GM12878 (cell line): ENCODE measurements around the gene NAALAD2. TPM values are rescaled to one million over a fixed set of nuclear protein-coding genes. Genes with fewer than 3 reads are reported as not detected.

Experiments
- ATAC-seq: fragments of 200-7000 bp; cut with Tn5 transposase; 3 replicates; pipeline ENCODE4 v1.9.1; 2020; ENCODE audit warnings: mild to moderate bottlenecking, moderate library complexity
- BruUV-seq: library from RNA; stranded (reverse); fragments of 400-500 nt; replicated peaks from 2 replicates; lab custom pipeline; 2021; lab: Mats Ljungman, UMichigan
- CTCF ChIA-PET: fragments of 300-600 bp; sonication (Branson Sonifier 250); formaldehyde crosslinking; extraction: SDS; loops from one replicate; lab custom pipeline; 2021; ENCODE audit warnings: inconsistent platforms; lab: Yijun Ruan, JAX
- POLR2A ChIA-PET: fragments of 350-600 bp; formaldehyde crosslinking; extraction: SDS; loops from one replicate; lab custom pipeline; 2021; ENCODE audit warnings: inconsistent platforms; lab: Charles Lee
- RAD21 ChIA-PET: fragments of 300-600 bp; sonication (Branson Sonifier 250); formaldehyde crosslinking; loops from one replicate; lab custom pipeline; 2023; ENCODE audit warnings: antibody characterized with exemption; ENCODE audit not compliant: unreplicated experiment; lab: Charles Lee
- SMC1A ChIA-PET: fragments of 300-600 bp; sonication (Branson Sonifier 250); formaldehyde crosslinking; loops from one replicate; lab custom pipeline; 2023; ENCODE audit not compliant: unreplicated experiment, uncharacterized antibody; lab: Charles Lee
- DNase-seq: peaks from one replicate; pipeline ENCODE4 v3.0.0-alpha.2; 2011; ENCODE audit warnings: low read depth, low spot score
- FAIRE-seq: peaks from 3 replicates; lab custom pipeline; 2011; peaks lifted over from hg19 to GRCh38; lab: Jason Lieb, UNC
- H2AFZ ChIP-seq: 2 replicates; pipeline ENCODE4 v1.6.0; 2011; ENCODE audit warnings: low read depth, low read length, control low read depth; ENCODE audit not compliant: control insufficient read depth
- H3K27ac ChIP-seq: 2 replicates; pipeline ENCODE4 v1.5.1; 2011; ENCODE audit warnings: control low read depth; ENCODE audit not compliant: control insufficient read depth, insufficient read depth
- H3K27me3 ChIP-seq, 2 experiments: replicated peaks in 1 of 2; 2 replicates each; pipeline versions ENCODE4 v1.6.0 to v1.6.1; 2011; ENCODE audit warnings: low read length in 1 of 2; ENCODE audit not compliant: control insufficient read depth in 2 of 2, insufficient read depth in 2 of 2
- H3K36me3 ChIP-seq, 2 experiments: 2 replicates each; pipeline ENCODE4 v1.5.1; 2011; ENCODE audit warnings: low read length in 1 of 2; ENCODE audit not compliant: control insufficient read depth in 2 of 2, insufficient read depth in 2 of 2
- H3K4me1 ChIP-seq: 2 replicates; pipeline ENCODE4 v1.6.1; 2011; ENCODE audit warnings: mild to moderate bottlenecking, low read length, moderate library complexity, mixed read lengths; ENCODE audit not compliant: control insufficient read depth, insufficient read depth
- H3K4me2 ChIP-seq: 2 replicates; pipeline ENCODE4 v1.6.0; 2011; ENCODE audit warnings: control low read depth; ENCODE audit not compliant: control insufficient read depth, insufficient read depth
- H3K4me3 ChIP-seq: fragments of 200-600 bp; sonication (generic); 2 replicates; pipeline ENCODE4 v1.5.1; 2016
- H3K79me2 ChIP-seq: 2 replicates; pipeline ENCODE4 v1.6.0; 2011; ENCODE audit warnings: low read length; ENCODE audit not compliant: control insufficient read depth, insufficient read depth
- H3K9ac ChIP-seq: 2 replicates; pipeline ENCODE4 v1.8.0; 2011; ENCODE audit warnings: low read length, control low read depth, mixed read lengths; ENCODE audit not compliant: control insufficient read depth, insufficient read depth
- H3K9me3 ChIP-seq: replicated peaks from 3 replicates; pipeline ENCODE4 v1.5.1; 2011; ENCODE audit warnings: mild to moderate bottlenecking, low read length; ENCODE audit not compliant: control insufficient read depth, insufficient read depth
- H4K20me1 ChIP-seq: 2 replicates; pipeline ENCODE4 v1.6.0; 2011; ENCODE audit not compliant: control insufficient read depth, insufficient read depth
- BRCA1 ChIP-seq: IDR thresholded peaks from 2 replicates; pipeline ENCODE4 v1.6.1; 2011; ENCODE audit warnings: low read depth, low read length, improper control_type of control experiment
- DPF2 ChIP-seq: fragments of 450-650 bp; IDR thresholded peaks from 2 replicates; pipeline ENCODE4 v1.6.1; 2017; ENCODE audit warnings: mild to moderate bottlenecking
- EZH2 ChIP-seq: IDR thresholded peaks from 2 replicates; pipeline ENCODE4 v1.6.1; 2012; ENCODE audit warnings: low read depth, mild to moderate bottlenecking, control low read depth, inconsistent platforms, low read length, borderline replicate concordance; ENCODE audit not compliant: control insufficient read depth
- GABPA ChIP-seq: IDR thresholded peaks from 2 replicates; pipeline ENCODE4 v1.6.1; 2014; ENCODE audit warnings: antibody characterized with exemption, low read depth, mild to moderate bottlenecking, inconsistent platforms
- IRF3 ChIP-seq: fragments of 450-650 bp; IDR thresholded peaks from 2 replicates; pipeline ENCODE4 v1.6.1; 2014; ENCODE audit warnings: mild to moderate bottlenecking
- MAX ChIP-seq: IDR thresholded peaks from 2 replicates; pipeline ENCODE4 v1.6.1; 2012; ENCODE audit warnings: low read depth, low read length, improper control_type of control experiment
- SMAD1 ChIP-seq: fragments of 450-650 bp; IDR thresholded peaks from 2 replicates; pipeline ENCODE4 v1.6.1; 2018; ENCODE audit warnings: mild to moderate bottlenecking, low read depth; ENCODE audit not compliant: partially characterized antibody
- ZNF592 ChIP-seq: fragments of 450-650 bp; IDR thresholded peaks from 2 replicates; pipeline ENCODE4 v1.6.1; 2017; ENCODE audit warnings: mild to moderate bottlenecking, moderate library complexity
- WGBS: methylation state at CpG from one replicate; pipeline ENCODE4 v1.1.6; 2016; ENCODE audit warnings: low lambda C conversion rate; ENCODE audit not compliant: insufficient replicate concordance, insufficient coverage; ENCODE audit errors: missing lambda C conversion rate; 5-methylcytosine and 5-hydroxymethylcytosine counted together
- in situ Hi-C: fragments of 300-500 bp; cut with MboI; formaldehyde crosslinking; loops from 9 replicates; pipeline ENCODE4 v1.14.3; 2018; ENCODE audit warnings: mixed read lengths
- intact Hi-C: fragments of 100-400 bp; cut with micrococcal nuclease; formaldehyde crosslinking; loops from one replicate; pipeline ENCODE4 v1.14.2; 2022; ENCODE audit not compliant: unreplicated experiment
- polyA plus RNA-seq, 11 experiments: library from polyadenylated mRNA; depleted of rRNA in 4 of 11; unstranded in 6 of 11; stranded (reverse) in 5 of 11; fragments of >200 nt; fragmentation: Nextera tagmentation in 4 of 11; fragmentation: Illumina TruSeq in 1 of 11; extraction: Ambion mirVana in 4 of 11; extraction: Trizol in 1 of 11; gene quantifications; 1 replicate in 1 of 11; 2 replicates in 10 of 11; pipeline versions ENCODE4 v1.2.1 to v1.2.3, GENCODE V29; 2011 to 2016; ENCODE audit warnings: inconsistent platforms in 2 of 11, missing spikeins in 2 of 11, low read depth in 1 of 11
- total RNA-seq, 4 experiments: library from RNA; depleted of rRNA in 3 of 4; stranded (reverse); fragments of >200 nt in 3 of 4; fragmentation: Illumina TruSeq in 1 of 4; extraction: Trizol in 1 of 4; gene quantifications; 2 replicates each; pipeline versions ENCODE4 v1.2.1 to v1.2.3, GENCODE V29; 2013 to 2021

The NAALAD2 gene
- total and polyA plus RNA-seq, 10 of the 15 experiments (the other 5 are each of a cell fraction or from before 2014, with no cell fraction given): 0.05 to 0.24 (median 0.11) TPM; not detected in 5

GRCh38 chr11:90202342-90202741 lies 67.9 kb downstream of the NAALAD2 start:
- no peaks in the 10 kb centered on the region for H3K27me3 ChIP-seq
- H3K36me3 ChIP-seq: peaks cover 0 to 8% of the 10 kb centered on the region in 2 experiments; a peak in 2 of 4 replicates
- no peaks in the 10 kb centered on the region for H4K20me1 ChIP-seq
- H3K4me1 ChIP-seq: no peaks in the 10 kb centered on the region
- no peak overlapping the region for H3K4me3 ChIP-seq
- BruUV-seq: no TSS peak
- H3K9me3 ChIP-seq: no peaks in the 10 kb centered on the region
- no peak overlapping the region for H3K4me2 ChIP-seq
- H3K79me2 ChIP-seq: no peaks in the 10 kb centered on the region
- in situ Hi-C loops: no loop called here
- no peak overlapping the region for H3K9ac ChIP-seq
- ATAC-seq (no peak), DNase-seq (no peak), FAIRE-seq (no peak)
- TF ChIP-seq GABPA (no peak), EZH2 (no peak), BRCA1 (no peak), ZNF592 (no peak), SMAD1 (no peak), IRF3 (no peak), DPF2 (no peak), MAX (no peak)
- 76% methylated on average over 3 of the region's 3 CpGs for WGBS
- RAD21 ChIA-PET: no interaction called here
- H2AFZ ChIP-seq: no peak overlapping the region
- intact Hi-C loops: no loop called here
- POLR2A ChIA-PET: interaction anchor here (0.8 kb wide), 1 partner anchor 34 kb away, joined by 3 read pairs; no protein-coding TSS in a partner anchor
- SMC1A ChIA-PET: no interaction called here
- H3K27ac ChIP-seq: no peak overlapping the region
- CTCF ChIA-PET: interaction anchor here (1.0 to 3.7 kb wide), 4 partner anchors 9 to 31 kb away, joined by 3 to 67 read pairs (median 12); partner anchors contain the start of gene CHORDC1
